ENCODE data around the gene LPAR6. TPM values are rescaled to one million over a fixed set of nuclear protein-coding genes. Genes with fewer than 3 reads are reported as not detected.

Gene LPAR6
- total and polyA plus RNA-seq, 2 of the 13 experiments (the other 11 are each of a cell fraction or from before 2014, with no cell fraction given): 24.4 to 149 TPM

DNA sequence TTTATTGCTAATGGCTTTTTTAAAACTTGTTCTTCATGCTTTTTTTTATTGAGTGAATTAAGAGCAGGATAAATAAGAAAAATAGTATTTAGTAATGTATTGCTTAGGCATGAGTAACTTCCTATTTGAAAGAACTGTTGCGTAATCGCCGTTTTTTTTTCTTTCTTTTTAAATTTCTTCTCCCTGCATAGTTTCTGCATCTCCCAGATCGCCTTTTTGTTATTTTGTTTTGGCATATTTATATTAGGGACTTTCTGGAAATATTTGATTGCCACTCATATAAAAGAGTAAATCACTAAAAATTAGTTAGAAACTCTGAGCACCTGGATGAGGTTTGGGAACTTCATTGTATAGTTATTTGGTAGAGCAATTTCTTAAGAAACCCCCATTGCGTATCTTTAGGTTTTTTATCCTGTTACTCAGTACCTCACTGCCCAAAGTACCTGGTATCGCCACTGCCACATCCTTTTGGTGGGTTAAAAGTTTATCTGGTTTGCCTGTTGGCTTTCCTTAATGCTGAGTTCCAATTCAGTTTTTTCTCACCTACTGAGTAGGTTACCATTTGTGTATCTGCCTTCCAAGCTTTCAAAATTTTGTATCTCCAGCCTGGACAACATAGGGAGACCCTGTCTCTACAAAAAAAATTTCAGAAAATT lies 36.2 kb upstream of the LPAR6 start:
- 69% methylated on average over 6 of the region's 6 CpGs for WGBS (ENCODE audit: low lambda C conversion rate)
- CTCF ChIA-PET (ENCODE audit: low intra/inter-chr PET ratio, low total read pairs): no interaction called here
- Histone ChIP-seq H3K36me3 (replicated peaks in 1 of 2; ENCODE audit: control insufficient read depth in 1 of 2, insufficient read depth in 2 of 2, low read length in 2 of 2) (no peaks in the 10 kb centered on the region; a peak in 1 of 5 replicates), H4K20me1 (ENCODE audit: insufficient read depth, low read length) (no peaks in the 10 kb centered on the region), H3K4me1 (ENCODE audit: insufficient read depth, low read length) (no peaks in the 10 kb centered on the region), H3K4me2 (ENCODE audit: low read depth, low read length) (no peak overlapping the region), H3K9ac (ENCODE audit: insufficient read depth, low read depth, low read length) (no peak overlapping the region), H3K27me3 (ENCODE audit: control insufficient read depth in 1 of 2, insufficient read depth in 2 of 2, low read length in 2 of 2) (no peaks in the 10 kb centered on the region), H3K9me3 (ENCODE audit: low read length) (peaks cover 13% of the 10 kb centered on the region), H2AFZ (ENCODE audit: low read length) (no peak overlapping the region), H3K27ac (ENCODE audit: extremely low read length, insufficient read depth, low read length) (no peak overlapping the region), H3K4me3 (replicated peaks in 1 of 3; ENCODE audit: insufficient read depth in 1 of 3, low read depth in 2 of 3, low read length in 3 of 3) (no peak overlapping the region), H3K79me2 (ENCODE audit: insufficient read depth, low read length) (no peaks in the 10 kb centered on the region)
- DNase-seq (ENCODE audit: low spot score) (no peak), ATAC-seq (no peak), FAIRE-seq (no peak)
- POLR2A ChIA-PET: no interaction called here
- intact Hi-C loops (cut with micrococcal nuclease; ENCODE audit: unreplicated experiment): no loop called here
- BruUV-seq (replicated peaks): no TSS peak
- in situ Hi-C loops (cut with HindIII; ENCODE audit: extremely low pct_ligation_motif_present, low pct_unique_long_range_greater_than_20kb): no loop called here
- TF ChIP-seq MTA1 (CRISPR knock-in tag; IDR thresholded peaks at IDR 0.05; ENCODE audit: borderline replicate concordance) (no peak), CEBPG (CRISPR knock-in tag; IDR thresholded peaks at IDR 0.05) (peak; percentile 53), CEBPB (IDR thresholded peaks at IDR 0.05; ENCODE audit: borderline replicate concordance, low read depth, low read length) (peak; percentile 90)

GRCh38 chr13:48448285-48448958 lies 35.5 kb upstream of the LPAR6 start:
- TF ChIP-seq HHEX (CRISPR knock-in tag; IDR thresholded peaks at IDR 0.05) (no peak), ZNF557 (CRISPR knock-in tag; IDR thresholded peaks at IDR 0.05) (no peak), FOXJ3 (CRISPR knock-in tag; IDR thresholded peaks at IDR 0.05; ENCODE audit: borderline replicate concordance) (no peak), TBP (CRISPR knock-in tag; IDR thresholded peaks at IDR 0.05) (no peak), HMG20A (CRISPR knock-in tag; IDR thresholded peaks at IDR 0.05; ENCODE audit: borderline replicate concordance) (no peak), ZNF383 (CRISPR knock-in tag; IDR thresholded peaks at IDR 0.05; ENCODE audit: borderline replicate concordance) (no peak), SATB2 (CRISPR knock-in tag; IDR thresholded peaks at IDR 0.05) (no peak), NR1H2 (CRISPR knock-in tag; IDR thresholded peaks at IDR 0.05; ENCODE audit: borderline replicate concordance, low read depth) (no peak), ZNF850 (CRISPR knock-in tag; conservative IDR thresholded peaks at IDR 0.05) (no peak), ZNF670 (CRISPR knock-in tag; IDR thresholded peaks at IDR 0.05; ENCODE audit: borderline replicate concordance) (no peak), HNRNPH1 (optimal IDR thresholded peaks at IDR 0.05; ENCODE audit: low read depth, low read length) (no peak), PRMT3 (CRISPR knock-in tag; IDR thresholded peaks at IDR 0.05; ENCODE audit: borderline replicate concordance, low read depth) (no peak), ZSCAN9 (CRISPR knock-in tag; IDR thresholded peaks at IDR 0.05; ENCODE audit: borderline replicate concordance) (no peak), ZNF34 (CRISPR knock-in tag; IDR thresholded peaks at IDR 0.05; ENCODE audit: borderline replicate concordance) (no peak), MAFK (conservative IDR thresholded peaks at IDR 0.05 in 1 of 2, IDR thresholded peaks at IDR 0.05 in 1 of 2; ENCODE audit: low read length in 2 of 2) (no peak), BCL3 (CRISPR knock-in tag; IDR thresholded peaks at IDR 0.05) (no peak)
- Histone ChIP-seq H3K4me3 (replicated peaks in 1 of 3; ENCODE audit: insufficient read depth in 1 of 3, low read depth in 2 of 3, low read length in 3 of 3) (no peak overlapping the region), H3K27me3 (ENCODE audit: control insufficient read depth in 1 of 2, insufficient read depth in 2 of 2, low read length in 2 of 2) (no peaks in the 10 kb centered on the region), H3K9me3 (ENCODE audit: low read length) (peaks cover 13% of the 10 kb centered on the region), H3K4me2 (ENCODE audit: low read depth, low read length) (no peak overlapping the region), H3K36me3 (replicated peaks in 1 of 2; ENCODE audit: control insufficient read depth in 1 of 2, insufficient read depth in 2 of 2, low read length in 2 of 2) (no peaks in the 10 kb centered on the region; a peak in 1 of 5 replicates), H3K79me2 (ENCODE audit: insufficient read depth, low read length) (no peaks in the 10 kb centered on the region), H4K20me1 (ENCODE audit: insufficient read depth, low read length) (no peaks in the 10 kb centered on the region), H3K27ac (ENCODE audit: extremely low read length, insufficient read depth, low read length) (no peak overlapping the region), H3K9ac (ENCODE audit: insufficient read depth, low read depth, low read length) (no peak overlapping the region), H3K4me1 (ENCODE audit: insufficient read depth, low read length) (no peaks in the 10 kb centered on the region), H2AFZ (ENCODE audit: low read length) (no peak overlapping the region)
- WGBS (ENCODE audit: low lambda C conversion rate): 90% methylated on average over 3 of the region's 3 CpGs
- DNase-seq (ENCODE audit: low spot score) (no peak), ATAC-seq (no peak), FAIRE-seq (no peak)
- in situ Hi-C loops (cut with HindIII; ENCODE audit: extremely low pct_ligation_motif_present, low pct_unique_long_range_greater_than_20kb): no loop called here
- no TSS peak for BruUV-seq (replicated peaks)
- POLR2A ChIA-PET: no interaction called here
- CTCF ChIA-PET (ENCODE audit: low intra/inter-chr PET ratio, low total read pairs): no interaction called here
- intact Hi-C loops (cut with micrococcal nuclease; ENCODE audit: unreplicated experiment): no loop called here

Measured in HepG2 (cell line).